Eye (tissue), 1 donor: Measurements from ENCODE around the gene CFAP100.

Source experiments
- DNase-seq: peaks from one replicate; pipeline ENCODE4 v3.0.0-alpha.2; 2015

Gene CFAP100

GRCh38 chr3:126483321-126483761, 88.6 kb downstream of the CFAP100 start:
- DNase-seq: no peak

GRCh38 chr3:126484148-126484547, 89.4 kb downstream of the CFAP100 start:
- DNase-seq: no peak

GRCh38 chr3:126484662-126485061, 90.0 kb downstream of the CFAP100 start:
- DNase-seq: no peak

- DNase-seq: peak; percentile 42
Observed at GRCh38 chr3:126485176-126485897, 90.6 kb downstream of the CFAP100 start.

GRCh38 chr3:126485956-126486355, 91.2 kb downstream of the CFAP100 start:
- DNase-seq: no peak
